SHP77 treated with DMSO at 0.1 percent for 48 hours (cell line): ENCODE measurements around the gene IGFBP2.

Experiments
- DNase-seq: peaks from one replicate; lab custom pipeline; 2025; lab: John Stamatoyannopoulos, UW

IGFBP2 gene

GRCh38 chr2:216702756-216703155 is 69.5 kb downstream of the IGFBP2 start:
- DNase-seq: no peak

- no peak for DNase-seq
These were observed 77.5 kb downstream of the IGFBP2 start for GRCh38 chr2:216710551-216711301.

GRCh38 chr2:216711348-216711747 is 78.1 kb downstream of the IGFBP2 start:
- DNase-seq: no peak

GRCh38 chr2:216713691-216714336 is 80.6 kb downstream of the IGFBP2 start:
- DNase-seq: no peak
